CD4-positive, alpha-beta T cell treated with Interleukin-2 at 100 ng/mL for 4 hours (primary cell): ENCODE measurements around the gene SIRT2.

ENCODE experiments used
- DNase-seq: peaks from one replicate; pipeline ENCODE4 v3.0.0-alpha.2; 2020; ENCODE audit warnings: low spot score

The SIRT2 gene

DNA sequence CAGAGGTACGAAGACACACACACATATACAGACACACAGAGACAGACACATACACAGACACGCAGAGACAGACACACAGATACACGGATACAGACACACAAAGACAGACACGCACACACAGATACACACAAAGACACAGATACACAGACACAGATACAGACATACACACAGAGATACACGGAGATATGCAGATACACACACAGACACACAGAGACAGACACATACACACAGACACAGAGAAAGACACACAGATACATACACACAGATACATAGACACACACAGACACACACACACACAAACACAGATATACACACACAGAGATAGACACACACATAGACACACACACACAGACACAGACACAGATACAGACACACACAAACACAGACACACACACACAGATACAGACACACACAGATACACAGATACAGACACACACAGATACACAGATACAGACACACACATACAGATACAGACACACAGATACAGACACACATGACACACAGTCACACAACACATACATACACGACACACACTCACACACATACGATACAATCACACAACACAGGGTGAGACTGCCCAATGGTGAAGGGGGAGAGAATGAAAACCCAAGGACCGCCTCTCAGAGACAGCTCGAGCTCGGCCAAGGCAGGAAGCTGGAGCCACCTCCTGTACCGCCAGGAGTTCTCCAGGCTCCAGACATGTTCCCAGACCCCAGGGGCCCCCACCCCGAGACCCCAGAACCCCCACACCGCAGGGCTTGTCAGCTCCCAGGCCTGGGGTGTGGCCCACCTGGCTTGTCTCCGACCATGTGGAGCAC, 21.4 kb upstream of the SIRT2 start:
- no peak for DNase-seq

DNA sequence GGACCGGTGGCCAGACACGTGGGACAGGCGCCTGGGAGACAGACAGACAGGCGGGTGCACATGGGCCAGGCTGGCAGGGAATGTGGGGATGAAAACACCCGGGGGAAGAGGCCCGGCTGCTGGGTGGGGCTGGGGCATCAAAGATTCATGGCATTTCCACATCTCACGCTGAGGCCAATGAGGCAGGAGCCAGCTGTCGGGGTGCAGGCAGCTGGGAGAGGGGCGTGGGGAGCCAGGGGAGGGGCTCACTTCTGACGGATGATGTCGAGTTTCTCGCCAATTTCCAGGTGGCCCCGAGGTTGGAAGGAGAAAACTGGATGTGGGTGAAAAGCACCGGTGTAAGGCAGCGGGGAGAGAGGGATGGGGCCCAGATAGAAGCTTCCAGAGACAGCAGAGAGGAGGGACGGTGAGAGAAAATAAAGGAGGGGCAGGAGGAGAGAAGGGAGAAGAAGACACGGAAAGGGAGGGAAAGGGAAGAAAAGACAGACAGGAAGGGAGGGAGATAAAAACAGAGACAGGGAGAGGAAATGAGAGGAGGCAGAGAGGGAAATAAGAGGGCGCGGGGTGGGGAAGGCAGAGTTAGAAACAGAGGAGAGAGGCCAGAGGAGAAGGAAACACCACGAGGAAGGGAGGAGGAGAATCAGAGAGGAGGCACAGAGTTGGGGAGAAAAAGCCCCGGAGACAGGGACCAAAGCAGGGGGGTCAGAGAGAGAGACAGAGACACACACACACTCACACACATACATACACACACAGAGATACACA, 20.6 kb upstream of the SIRT2 start:
- DNase-seq, result no peak

DNA sequence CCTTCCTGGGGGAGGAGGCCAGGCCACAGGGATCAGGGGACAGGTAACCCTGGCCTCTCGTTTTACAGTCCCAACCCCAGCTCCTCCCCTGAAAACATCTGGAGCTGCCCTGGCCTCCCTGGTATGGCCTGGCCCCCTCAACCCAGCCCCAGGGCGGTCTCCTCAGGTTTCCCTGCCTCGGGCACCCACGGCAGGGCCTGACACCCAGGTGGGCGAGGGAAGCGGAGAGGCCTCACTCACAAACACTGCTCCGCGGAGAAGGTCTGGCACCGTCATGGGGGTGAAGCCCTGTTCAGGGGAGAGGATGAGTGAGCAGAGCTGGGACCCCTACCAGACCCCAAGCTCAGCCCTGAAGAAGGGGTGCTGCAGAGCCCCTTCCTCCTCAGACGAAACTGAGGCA, 19.1 kb upstream of the SIRT2 start:
- DNase-seq, result no peak

GRCh38 chr19:38917921-38918491, 18.6 kb upstream of the SIRT2 start:
- no peak for DNase-seq

- no peak for DNase-seq
Measured at GRCh38 chr19:38917516-38917915, 18.1 kb upstream of the SIRT2 start.

GRCh38 chr19:38915329-38916321, 16.2 kb upstream of the SIRT2 start:
- DNase-seq, result no peak

DNA sequence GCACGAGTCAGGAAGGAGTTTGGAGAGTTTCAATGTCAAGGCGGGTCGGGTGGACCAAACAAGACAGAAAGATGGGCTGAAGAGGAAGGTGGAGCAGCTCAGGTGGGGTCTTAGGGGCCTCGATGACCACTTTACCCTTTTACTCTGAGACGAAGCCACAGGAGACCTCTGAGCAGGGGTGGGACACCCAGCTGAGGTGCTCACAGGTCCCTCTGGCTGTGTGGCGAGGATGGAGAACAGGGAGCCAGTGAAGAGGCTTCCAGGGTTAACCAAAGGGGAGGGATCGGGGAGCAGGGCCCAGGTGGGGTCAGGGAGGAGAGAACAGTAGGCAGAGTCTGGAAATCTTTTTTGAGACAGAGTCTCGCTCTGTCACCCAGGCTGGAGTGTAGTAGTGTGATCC, 14.5 kb upstream of the SIRT2 start:
- DNase-seq, result no peak

GRCh38 chr19:38912600-38913514, 13.4 kb upstream of the SIRT2 start:
- DNase-seq, result no peak

DNA sequence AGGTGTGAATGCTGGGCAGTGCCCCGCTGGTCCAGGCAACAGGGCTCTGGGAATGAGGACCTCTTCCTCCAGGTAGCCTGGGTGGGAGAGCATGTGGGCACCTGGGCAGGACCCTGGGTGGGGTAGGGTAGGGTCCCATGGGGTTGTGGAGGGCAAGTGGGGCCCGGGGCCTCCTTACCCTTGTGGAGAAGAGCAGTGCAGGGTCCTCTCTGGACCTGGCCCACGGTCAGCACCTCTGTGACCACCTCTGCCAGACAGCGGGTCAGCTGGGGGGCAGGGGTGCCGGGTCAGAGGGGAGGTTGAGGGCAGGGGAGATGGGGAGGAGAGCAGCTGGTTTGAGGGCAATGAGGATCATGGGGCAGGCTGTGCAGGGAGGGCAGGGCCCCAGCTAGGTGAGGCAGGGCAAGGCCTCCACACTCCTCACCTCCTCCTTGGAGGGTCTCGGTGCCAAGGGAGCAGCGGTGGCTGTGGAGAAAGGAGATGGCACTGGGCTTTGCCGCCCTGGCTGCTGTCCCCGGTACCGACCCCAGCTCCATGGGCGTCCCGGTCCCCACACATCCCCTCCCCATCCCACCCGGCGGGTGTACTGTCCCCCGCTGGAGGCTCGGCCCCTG, 12.1 kb upstream of the SIRT2 start:
- no peak for DNase-seq

GRCh38 chr19:38910488-38910887, 11.1 kb upstream of the SIRT2 start:
- DNase-seq, result no peak

GRCh38 chr19:38908911-38909310, 9.5 kb upstream of the SIRT2 start:
- DNase-seq, result no peak

DNA sequence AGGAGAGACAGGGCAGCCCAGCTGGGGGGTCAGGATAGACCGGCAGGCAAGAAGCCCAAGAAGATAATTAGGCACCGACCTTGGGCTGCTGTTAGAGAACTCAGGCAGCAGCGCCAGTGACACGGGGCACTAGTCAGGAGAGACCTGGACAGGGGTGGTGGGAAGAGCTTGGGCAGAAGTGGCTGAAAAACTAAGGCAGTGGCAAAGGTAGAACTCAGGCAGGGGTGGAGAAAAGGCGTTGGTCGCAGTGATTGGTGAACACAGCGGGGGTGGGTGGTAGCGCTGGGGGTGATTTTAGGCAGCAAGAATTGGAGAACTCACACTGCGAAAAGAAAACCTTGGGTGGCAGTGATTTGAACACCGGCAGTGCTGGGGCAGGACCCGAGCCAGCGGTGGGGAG, 8.3 kb upstream of the SIRT2 start:
- DNase-seq, result no peak

- no peak for DNase-seq
Measured at GRCh38 chr19:38907227-38907626, 7.8 kb upstream of the SIRT2 start.

DNA sequence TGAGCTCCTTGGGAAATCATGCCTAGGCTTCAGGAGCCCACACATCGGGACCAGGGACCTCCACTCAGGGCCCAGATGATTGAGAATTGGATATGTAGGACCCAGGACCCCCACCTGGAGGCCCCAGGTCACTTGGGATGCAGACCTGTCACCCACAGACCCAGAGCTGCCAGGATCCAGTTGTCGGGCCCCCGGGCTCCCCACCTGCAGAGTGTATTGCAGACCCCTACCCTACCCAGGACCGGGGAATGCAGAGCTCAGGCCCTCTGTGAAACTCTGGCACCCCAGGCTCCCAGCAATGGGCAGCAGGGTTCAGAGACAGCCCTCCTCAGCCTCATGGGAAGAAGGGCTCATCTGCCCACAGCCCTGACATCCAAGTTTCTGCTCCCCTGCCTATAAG, 6.2 kb upstream of the SIRT2 start:
- no peak for DNase-seq

- DNase-seq, result no peak
Measured at GRCh38 chr19:38904581-38905539, 5.4 kb upstream of the SIRT2 start.

DNA sequence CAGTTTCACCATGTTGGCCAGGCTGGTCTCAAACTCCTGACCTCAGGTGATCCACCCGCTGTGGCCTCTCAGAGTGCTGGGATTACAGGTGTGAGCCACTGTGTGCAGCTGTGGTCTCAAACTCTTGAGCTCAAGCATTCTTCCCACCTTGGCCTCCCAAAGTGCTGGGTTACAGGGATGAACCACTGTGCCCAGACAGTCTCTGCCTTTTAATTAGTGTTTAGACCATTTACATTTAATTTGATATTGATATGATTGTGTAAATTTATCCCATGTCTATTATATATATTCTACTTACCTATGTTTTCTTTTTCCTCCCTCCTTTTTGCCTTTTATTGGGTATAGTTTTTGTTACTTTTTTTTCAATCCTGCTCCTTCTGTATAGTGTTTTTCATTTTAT, 2.3 kb upstream of the SIRT2 start:
- no peak for DNase-seq

DNA sequence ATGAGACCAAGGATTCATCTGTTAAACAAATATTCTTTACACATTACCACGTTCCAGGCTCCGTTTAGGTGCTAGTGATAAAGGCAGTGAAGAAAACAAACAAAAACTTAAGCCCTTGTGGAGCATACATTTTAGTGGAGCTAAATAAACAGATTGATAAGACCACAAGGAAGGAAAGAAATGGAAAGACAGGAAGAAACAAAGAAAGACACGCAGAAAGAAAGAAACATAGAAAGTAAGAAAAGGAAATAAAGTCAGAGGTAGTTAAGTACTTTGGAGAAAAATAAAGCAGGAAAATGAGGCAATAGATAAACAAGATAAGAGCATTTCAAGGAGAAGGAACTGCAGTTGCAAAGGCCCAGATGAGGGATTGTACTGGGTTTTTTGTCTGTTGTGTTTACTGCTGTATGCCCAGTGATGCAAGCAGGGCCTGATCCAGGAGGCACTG, 1.3 kb upstream of the SIRT2 start:
- DNase-seq, result no peak

DNA sequence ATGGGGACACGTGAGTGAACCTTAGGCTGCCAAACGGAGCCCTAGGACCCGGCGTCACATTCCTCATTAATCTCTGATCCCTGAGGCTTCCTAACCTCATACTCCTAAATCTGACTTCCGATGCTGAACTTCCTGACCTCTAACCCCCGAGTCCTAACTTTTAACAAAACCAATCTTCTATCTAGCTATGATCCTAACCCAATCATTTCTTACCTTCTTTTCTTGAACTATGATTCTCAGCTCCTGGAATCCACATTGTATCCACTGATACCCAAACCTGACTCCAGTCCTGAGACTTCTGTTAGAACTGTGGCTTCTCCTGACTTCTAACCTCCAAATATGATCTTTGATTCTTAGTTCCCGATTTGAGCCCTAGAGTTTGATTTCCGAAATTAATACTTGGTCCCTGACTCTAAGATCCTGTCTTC, 798 bp upstream of the SIRT2 start:
- DNase-seq, result no peak

GRCh38 chr19:38898788-38899446, 501 bp downstream of the SIRT2 start:
- DNase-seq, result no peak
